Adrenal gland (tissue), 12 donors: ENCODE measurements around the gene TDP2. TPM values are rescaled to one million over a fixed set of nuclear protein-coding genes. Genes with fewer than 3 reads are reported as not detected.

Experiments used
- DNase-seq, 7 donors: peaks; one replicate each; pipeline ENCODE4 v3.0.0-alpha.2; 2019 to 2020
- H3K27ac ChIP-seq, 5 donors: fragments of 200-600 bp; sonication (generic) in 4 of 5; 1 replicate in 3 of 5; 2 replicates in 2 of 5; pipeline versions ENCODE4 v1.5.1 to v1.8.0; 2016 to 2020; ENCODE audit warnings: mild to moderate bottlenecking in 1 of 5
- H3K27me3 ChIP-seq: fragments of 200-600 bp; 2 replicates; pipeline ENCODE4 v1.8.0; 2021
- H3K36me3 ChIP-seq, 2 donors: fragments of 200-600 bp; replicated peaks in 1 of 2; 1 replicate in 1 of 2; 2 replicates in 1 of 2; pipeline versions ENCODE4 v1.5.1 to v1.8.0; 2018 to 2022
- H3K4me1 ChIP-seq, 2 donors: fragments of 200-600 bp; replicated peaks in 1 of 2; 1 replicate in 1 of 2; 2 replicates in 1 of 2; pipeline versions ENCODE4 v1.5.1 to v1.8.0; 2018 to 2021
- H3K4me3 ChIP-seq, 4 donors: fragments of 200-600 bp; sonication (generic) in 3 of 4; one replicate each; pipeline ENCODE4 v1.5.1; 2016 to 2018
- H3K9me3 ChIP-seq, 3 donors: fragments of 200-600 bp; sonication (generic) in 1 of 3; replicated peaks in 1 of 3; 1 replicate in 2 of 3; 2 replicates in 1 of 3; pipeline versions ENCODE4 v1.5.1 to v1.8.0; 2016 to 2021
- POLR2A ChIP-seq, 2 donors: fragments of 450-650 bp; IDR thresholded peaks; one replicate each; pipeline ENCODE4 v1.6.1; 2017; ENCODE audit warnings: antibody characterized with exemption in 2 of 2, mild to moderate bottlenecking in 2 of 2, moderate library complexity in 1 of 2
- WGBS, 4 donors: extraction: QIAGEN DNeasy Blood & Tissue Kit in 2 of 4; methylation state at CpG; one replicate each; pipeline versions ENCODE4 v1.1.5 to v1.1.7; 2013 to 2017; 5-methylcytosine and 5-hydroxymethylcytosine counted together
- intact Hi-C, 2 donors: fragments of 100-400 bp; cut with DNase I; formaldehyde crosslinking; loops; one replicate each; pipeline versions ENCODE4 v1.14.1 to v1.15.0; 2022 to 2023
- polyA plus RNA-seq, 3 donors: library from polyadenylated mRNA; stranded (reverse); fragments of 200-250 nt in 2 of 3; fragments of 350-450 nt in 1 of 3; fragmentation: Illumina TruSeq in 1 of 3; extraction: RNeasy Lipid Tissue Mini Kit (QIAGEN cat#74804) in 1 of 3; gene quantifications; one replicate each; pipeline ENCODE4 v1.2.3, GENCODE V29; 2013 to 2014
- total RNA-seq, 9 donors: library from RNA; depleted of rRNA in 4 of 9; stranded (reverse); fragments of >200 nt in 4 of 9; fragments of 120-200 nt in 1 of 9; fragmentation: NEBNext Ultra II Directional in 1 of 9; extraction: Animal tissue kit (Norgen Biotek cat#: 25700) in 1 of 9; gene quantifications; one replicate each; pipeline versions ENCODE4 v1.1.0 to v1.2.4, GENCODE V29; 2013 to 2023
- TF ChIP-seq, protein P1 (sequence below), 6 experiments: fragments of 450-650 bp in 4 of 6; fragments of 200-600 bp in 2 of 6; sonication (generic) in 1 of 6; IDR thresholded peaks; 1 replicate in 5 of 6; 2 replicates in 1 of 6; pipeline versions ENCODE4 v1.5.1 to v1.8.0; 2016 to 2021; ENCODE audit warnings: antibody characterized with exemption in 6 of 6, mild to moderate bottlenecking in 2 of 6, moderate library complexity in 1 of 6
- donor health status: healthy with polysubstance abuse.
- donor health status: Bipolar disorder and iron deficiency.
- donor health status: DM: yes; HTN: yes; CAD: no.
- donor health status: DM: no; HTN: no; CAD: no.
- donor health status: DM: no; HTN: no; CAD: no.
- donor health status: DM: yes; HTN: yes; CAD: no.

The TDP2 gene
- total and polyA plus RNA-seq, 12 donors = 12.9 to 55.8 (median 33.0) TPM

DNA sequence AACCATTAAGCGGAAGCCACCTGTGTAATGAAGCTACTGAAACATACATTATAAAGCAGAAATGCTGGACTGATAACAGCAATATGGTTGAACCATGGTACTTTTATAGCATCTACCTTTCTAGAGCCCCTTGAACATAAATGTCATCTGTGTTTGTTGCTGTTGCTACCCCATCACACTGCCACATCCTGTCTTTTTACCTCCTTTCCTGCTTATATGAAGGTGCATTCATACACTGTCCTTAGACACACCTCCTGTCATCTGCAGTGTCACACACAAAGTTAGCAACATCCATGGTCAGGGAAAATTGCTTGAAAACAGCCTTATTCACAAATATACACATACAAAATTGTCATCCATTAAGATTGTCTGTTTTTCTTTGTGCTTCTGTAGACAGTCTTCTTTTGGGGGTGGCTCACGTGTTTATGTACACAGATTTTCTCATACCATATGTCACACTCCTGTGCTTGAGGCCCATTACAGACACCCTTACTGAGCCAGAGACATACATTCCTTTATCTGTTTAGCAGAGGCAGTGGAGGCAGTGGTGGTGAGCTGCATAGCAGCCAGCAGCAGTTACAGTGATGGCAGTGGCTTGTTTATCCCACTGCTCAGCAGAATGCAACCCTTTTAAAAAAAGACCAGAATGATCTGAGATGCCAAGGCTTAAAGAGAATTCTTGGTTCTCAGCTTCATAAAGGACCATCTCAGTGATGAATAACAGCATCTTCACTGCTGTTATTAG is 26.3 kb upstream of the TDP2 start:
- no peak for DNase-seq
- WGBS, 4 donors = 90 to 97% (median 93%) methylated on average over 2 of the region's 2 CpGs
- intact Hi-C loops = loop anchor here in 1 of 2 donors (5.0 to 10.0 kb wide), 2 partner anchors 111 to 268 kb away; no protein-coding TSS in a partner anchor
- H3K4me3 ChIP-seq = no peak overlapping the region
- H3K9me3 ChIP-seq = no peaks in the 10 kb centered on the region
- peaks cover 0 to 5% of the 10 kb centered on the region in 2 donors for H3K4me1 ChIP-seq
- H3K36me3 ChIP-seq = no peaks in the 10 kb centered on the region
- H3K27ac ChIP-seq = no peak overlapping the region
- no peaks in the 10 kb centered on the region for H3K27me3 ChIP-seq
- TF ChIP-seq, protein P1, sequence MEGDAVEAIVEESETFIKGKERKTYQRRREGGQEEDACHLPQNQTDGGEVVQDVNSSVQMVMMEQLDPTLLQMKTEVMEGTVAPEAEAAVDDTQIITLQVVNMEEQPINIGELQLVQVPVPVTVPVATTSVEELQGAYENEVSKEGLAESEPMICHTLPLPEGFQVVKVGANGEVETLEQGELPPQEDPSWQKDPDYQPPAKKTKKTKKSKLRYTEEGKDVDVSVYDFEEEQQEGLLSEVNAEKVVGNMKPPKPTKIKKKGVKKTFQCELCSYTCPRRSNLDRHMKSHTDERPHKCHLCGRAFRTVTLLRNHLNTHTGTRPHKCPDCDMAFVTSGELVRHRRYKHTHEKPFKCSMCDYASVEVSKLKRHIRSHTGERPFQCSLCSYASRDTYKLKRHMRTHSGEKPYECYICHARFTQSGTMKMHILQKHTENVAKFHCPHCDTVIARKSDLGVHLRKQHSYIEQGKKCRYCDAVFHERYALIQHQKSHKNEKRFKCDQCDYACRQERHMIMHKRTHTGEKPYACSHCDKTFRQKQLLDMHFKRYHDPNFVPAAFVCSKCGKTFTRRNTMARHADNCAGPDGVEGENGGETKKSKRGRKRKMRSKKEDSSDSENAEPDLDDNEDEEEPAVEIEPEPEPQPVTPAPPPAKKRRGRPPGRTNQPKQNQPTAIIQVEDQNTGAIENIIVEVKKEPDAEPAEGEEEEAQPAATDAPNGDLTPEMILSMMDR (IDR thresholded peaks at IDR 0.05) = no peak
- no peak for TF ChIP-seq POLR2A (IDR thresholded peaks at IDR 0.05)

GRCh38 chr6:24692415-24692814 is 25.7 kb upstream of the TDP2 start:
- WGBS, 4 donors = 28 to 55% (median 45%) methylated on average over 3 of the region's 3 CpGs
- intact Hi-C loops = loop anchor here in 1 of 2 donors (5.0 to 10.0 kb wide), 2 partner anchors 110 to 268 kb away; no protein-coding TSS in a partner anchor
- no peak overlapping the region for H3K27ac ChIP-seq
- no peaks in the 10 kb centered on the region for H3K9me3 ChIP-seq
- TF ChIP-seq, protein P1 (IDR thresholded peaks at IDR 0.05) = no peak
- no peak for TF ChIP-seq POLR2A (IDR thresholded peaks at IDR 0.05)
- no peaks in the 10 kb centered on the region for H3K36me3 ChIP-seq
- no peak for DNase-seq
- no peak overlapping the region for H3K4me3 ChIP-seq
- H3K4me1 ChIP-seq = peaks cover 0 to 5% of the 10 kb centered on the region in 2 donors
- H3K27me3 ChIP-seq = no peaks in the 10 kb centered on the region

DNA sequence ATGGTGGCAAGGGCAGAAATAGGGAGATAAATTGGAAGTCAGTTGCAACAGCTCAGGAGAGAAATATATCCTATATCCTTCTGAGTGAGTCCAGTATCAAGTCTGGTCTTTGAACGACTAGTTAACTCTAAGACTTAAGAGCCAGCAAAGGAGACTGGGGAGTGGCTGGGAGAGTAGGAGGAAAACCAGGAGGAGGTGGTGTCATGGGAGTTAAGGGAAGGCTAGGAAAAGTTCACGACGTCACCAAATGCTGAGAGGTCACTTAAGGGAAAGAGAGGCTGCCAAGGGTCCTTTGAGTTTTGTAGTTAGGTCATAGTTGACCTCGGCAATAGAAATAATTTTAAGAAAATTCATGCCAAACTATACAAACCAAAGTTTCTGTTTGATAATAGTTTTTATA is 25.3 kb upstream of the TDP2 start:
- 46 to 66% (median 60%) methylated on average over 4 of the region's 4 CpGs for WGBS, 4 donors
- H3K27ac ChIP-seq = no peak overlapping the region
- no peak for TF ChIP-seq POLR2A (IDR thresholded peaks at IDR 0.05)
- TF ChIP-seq, protein P1 (IDR thresholded peaks at IDR 0.05) = no peak
- H3K27me3 ChIP-seq = no peaks in the 10 kb centered on the region
- H3K9me3 ChIP-seq = no peaks in the 10 kb centered on the region
- no peak for DNase-seq
- intact Hi-C loops = loop anchor here in 1 of 2 donors (5.0 to 10.0 kb wide), 2 partner anchors 110 to 267 kb away; no protein-coding TSS in a partner anchor
- no peaks in the 10 kb centered on the region for H3K36me3 ChIP-seq
- no peak overlapping the region for H3K4me3 ChIP-seq
- H3K4me1 ChIP-seq = peaks cover 0 to 5% of the 10 kb centered on the region in 2 donors

GRCh38 chr6:24691550-24691949 is 24.9 kb upstream of the TDP2 start:
- Histone ChIP-seq H3K36me3 (no peaks in the 10 kb centered on the region), H3K27me3 (no peaks in the 10 kb centered on the region), H3K4me1 (peaks cover 0 to 5% of the 10 kb centered on the region in 2 donors), H3K27ac (no peak overlapping the region), H3K4me3 (no peak overlapping the region), H3K9me3 (no peaks in the 10 kb centered on the region)
- no peak for DNase-seq
- WGBS, 4 donors = 87 to 96% (median 92%) methylated on average over 3 of the region's 3 CpGs
- intact Hi-C loops = loop anchor here in 1 of 2 donors (5.0 to 10.0 kb wide), 2 partner anchors 109 to 267 kb away; no protein-coding TSS in a partner anchor
- no peak for TF ChIP-seq POLR2A (IDR thresholded peaks at IDR 0.05)
- TF ChIP-seq, protein P1 (IDR thresholded peaks at IDR 0.05) = no peak
